ENCODE results near the gene PDE6B. TPM values are rescaled to one million over a fixed set of nuclear protein-coding genes. Genes with fewer than 3 reads are reported as not detected.
"Not testable (repeated sequence)": the region's sequence is repeated elsewhere in the genome, so short reads cannot be mapped to it uniquely, and the experiment has no call there.

PDE6B gene
- total and polyA plus RNA-seq, 12 donors = 0.73 to 6.2 (median 3.6) TPM

- H3K27ac ChIP-seq = no peak overlapping the region
- no peak for DNase-seq
- peaks cover 0 to 27% (median 11%) of the 10 kb centered on the region in 11 donors for H3K9me3 ChIP-seq
- no peak for TF ChIP-seq CTCF (IDR thresholded peaks at IDR 0.05)
- peaks cover 0 to 49% (median 18%) of the 10 kb centered on the region in 7 donors for H3K27me3 ChIP-seq
- WGBS, 2 donors = 79 to 83% methylated on average over 36 of the region's 36 CpGs
- no peaks in the 10 kb centered on the region for H3K4me1 ChIP-seq
- intact Hi-C loops (cut with DNase I) = no loop called here
- no peak overlapping the region for H3K4me3 ChIP-seq
- no peak for ATAC-seq
- H3K36me3 ChIP-seq = no peaks in the 10 kb centered on the region
Observed at GRCh38 chr4:588351-588849, 37.0 kb upstream of the PDE6B start.

GRCh38 chr4:589219-589963 is 36.0 kb upstream of the PDE6B start:
- TF ChIP-seq CTCF (IDR thresholded peaks at IDR 0.05) = no peak
- Histone ChIP-seq H3K27me3 (peaks cover 0 to 51% (median 17%) of the 10 kb centered on the region in 7 donors), H3K4me1 (no peaks in the 10 kb centered on the region), H3K9me3 (peaks cover 0 to 26% (median 7%) of the 10 kb centered on the region in 11 donors), H3K36me3 (no peaks in the 10 kb centered on the region), H3K27ac (no peak overlapping the region), H3K4me3 (no peak overlapping the region)
- ATAC-seq = no peak
- DNase-seq = no peak
- 82 to 86% methylated on average over 16 of the region's 16 CpGs for WGBS, 2 donors
- intact Hi-C loops (cut with DNase I) = no loop called here

GRCh38 chr4:590313-590841 is 35.0 kb upstream of the PDE6B start:
- no peak for ATAC-seq

GRCh38 chr4:592178-592577 is 33.2 kb upstream of the PDE6B start:
- ATAC-seq, DNase-seq: not testable (repeated sequence)

More at GRCh38 chr4:590313-590841, 35.0 kb upstream of the PDE6B start:
- Histone ChIP-seq H3K36me3 (no peaks in the 10 kb centered on the region), H3K27me3 (peaks cover 0 to 47% (median 17%) of the 10 kb centered on the region in 7 donors), H3K4me3 (no peak overlapping the region), H3K9me3 (peaks cover 0 to 28% (median 9%) of the 10 kb centered on the region in 11 donors), H3K4me1 (no peaks in the 10 kb centered on the region), H3K27ac (no peak overlapping the region)
- 89 to 91% methylated on average over 12 of the region's 12 CpGs for WGBS, 2 donors
- intact Hi-C loops (cut with DNase I) = no loop called here
- DNase-seq = no peak
- TF ChIP-seq CTCF (IDR thresholded peaks at IDR 0.05) = no peak

More at GRCh38 chr4:592178-592577, 33.2 kb upstream of the PDE6B start:
- peaks cover 0 to 40% (median 14%) of the 10 kb centered on the region in 7 donors for H3K27me3 ChIP-seq
- intact Hi-C loops (cut with DNase I); H3K27ac ChIP-seq; H3K4me3 ChIP-seq; H3K36me3 ChIP-seq; H3K4me1 ChIP-seq: not testable (repeated sequence)
- H3K9me3 ChIP-seq = peaks cover 0 to 28% (median 9%) of the 10 kb centered on the region in 11 donors
- 68 to 83% methylated on average over 11 of the region's 13 CpGs for WGBS, 2 donors

All from heart right ventricle (tissue), 16 donors.